ENCODE measurements around the gene DLL1.
A peak's percentile ranks its signal among the peaks of the same experiment; 100 is the strongest.

Gene DLL1

GRCh38 chr6:170283212-170284081 lies 7.4 kb downstream of the DLL1 start:
- DNase-seq (ENCODE audit: low read depth in 4 of 4, low spot score in 1 of 4): no peak

GRCh38 chr6:170282512-170283158 lies 8.2 kb downstream of the DLL1 start:
- no peak for DNase-seq (ENCODE audit: low read depth in 4 of 4, low spot score in 1 of 4)

- DNase-seq (ENCODE audit: low read depth in 4 of 4, low spot score in 1 of 4): no peak
These were observed 9.3 kb downstream of the DLL1 start for GRCh38 chr6:170281331-170282292.

GRCh38 chr6:170280689-170281045 lies 10.2 kb downstream of the DLL1 start:
- DNase-seq (ENCODE audit: low read depth in 4 of 4, low spot score in 1 of 4): no peak

GRCh38 chr6:170279977-170280688 lies 10.7 kb downstream of the DLL1 start:
- no peak for DNase-seq (ENCODE audit: low read depth in 4 of 4, low spot score in 1 of 4)

GRCh38 chr6:170279426-170279825 lies 11.5 kb downstream of the DLL1 start:
- DNase-seq (ENCODE audit: low read depth in 4 of 4, low spot score in 1 of 4): no peak

GRCh38 chr6:170278743-170279094 lies 12.2 kb downstream of the DLL1 start:
- no peak for DNase-seq (ENCODE audit: low read depth in 4 of 4, low spot score in 1 of 4)

- no peak for DNase-seq (ENCODE audit: low read depth in 4 of 4, low spot score in 1 of 4)
These were observed 12.8 kb downstream of the DLL1 start for GRCh38 chr6:170277893-170278742.

GRCh38 chr6:170276369-170277057 lies 14.4 kb downstream of the DLL1 start:
- DNase-seq (ENCODE audit: low read depth in 4 of 4, low spot score in 1 of 4): no peak

GRCh38 chr6:170274713-170275560 lies 15.9 kb downstream of the DLL1 start:
- DNase-seq (ENCODE audit: low read depth in 4 of 4, low spot score in 1 of 4): no peak

- no peak for DNase-seq (ENCODE audit: low read depth in 4 of 4, low spot score in 1 of 4)
These were observed 17.2 kb downstream of the DLL1 start for GRCh38 chr6:170273681-170274080.

- DNase-seq (ENCODE audit: low read depth in 4 of 4, low spot score in 1 of 4): no peak
These were observed 17.7 kb downstream of the DLL1 start for GRCh38 chr6:170273191-170273590.

- no peak for DNase-seq (ENCODE audit: low read depth in 4 of 4, low spot score in 1 of 4)
These were observed 18.4 kb downstream of the DLL1 start for GRCh38 chr6:170272341-170273065.

- peak in 2 of 4 experiments; percentile 61 to 62 for DNase-seq (ENCODE audit: low read depth in 4 of 4, low spot score in 1 of 4)
These were observed 19.0 kb downstream of the DLL1 start for GRCh38 chr6:170271771-170272314.

- no peak for DNase-seq (ENCODE audit: low read depth in 4 of 4, low spot score in 1 of 4)
These were observed 19.8 kb downstream of the DLL1 start for GRCh38 chr6:170270984-170271593.

- DNase-seq (ENCODE audit: low read depth in 4 of 4, low spot score in 1 of 4): no peak
These were observed 20.9 kb downstream of the DLL1 start for GRCh38 chr6:170269846-170270541.
